HEK293T (cell line): ENCODE results near the gene CRYBG3.

Experiments used
- BHLHE40 ChIP-seq: fragments of 450-650 bp; IDR thresholded peaks from 2 replicates; pipeline ENCODE4 v1.6.1; 2016; ENCODE audit warnings: mild to moderate bottlenecking, moderate library complexity, borderline replicate concordance
- ELF4 ChIP-seq: fragments of 450-650 bp; IDR thresholded peaks from 2 replicates; pipeline ENCODE4 v1.6.1; 2017; ENCODE audit warnings: antibody characterized with exemption
- HDGF ChIP-seq: fragments of 450-650 bp; IDR thresholded peaks from 2 replicates; pipeline ENCODE4 v1.6.1; 2017; ENCODE audit warnings: antibody characterized with exemption, borderline replicate concordance
- NFRKB ChIP-seq: fragments of 450-650 bp; IDR thresholded peaks from 2 replicates; pipeline ENCODE4 v1.6.1; 2016; ENCODE audit warnings: mild to moderate bottlenecking, moderate library complexity
- SP1 ChIP-seq: fragments of 450-650 bp; IDR thresholded peaks from 2 replicates; pipeline ENCODE4 v1.6.1; 2017
- TF ChIP-seq, protein P1 (sequence below): fragments of 450-650 bp; IDR thresholded peaks from 2 replicates; pipeline ENCODE4 v1.6.1; 2016

DNA sequence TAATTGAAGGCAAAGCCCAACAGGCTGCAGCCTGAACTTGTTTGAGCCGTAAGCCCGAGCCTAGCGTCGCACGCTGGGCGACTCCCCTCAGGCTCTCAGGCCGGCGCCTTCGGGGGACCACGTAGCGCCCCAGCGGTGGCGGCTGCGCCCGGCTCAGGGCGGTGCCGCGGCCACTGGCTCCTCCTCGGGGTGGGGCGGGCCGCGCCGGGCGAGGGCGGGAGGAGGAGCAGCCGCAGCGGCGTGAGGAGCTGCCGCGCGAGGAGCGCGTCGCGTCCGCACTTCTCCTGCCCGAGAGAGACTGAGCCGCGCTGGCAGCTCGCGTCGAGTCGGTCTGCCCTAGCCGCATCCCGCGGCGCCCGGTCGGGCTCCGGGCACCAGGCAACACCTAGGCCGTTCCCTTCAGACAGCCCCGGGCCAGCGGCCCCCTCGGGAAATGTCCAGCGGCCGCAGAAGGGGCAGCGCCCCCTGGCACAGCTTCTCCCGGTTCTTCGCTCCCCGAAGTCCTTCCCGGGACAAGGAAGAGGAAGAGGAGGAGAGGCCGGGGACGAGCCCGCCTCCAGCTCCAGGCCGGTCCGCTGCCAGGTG is at the start of gene CRYBG3:
- TF ChIP-seq, protein P1, sequence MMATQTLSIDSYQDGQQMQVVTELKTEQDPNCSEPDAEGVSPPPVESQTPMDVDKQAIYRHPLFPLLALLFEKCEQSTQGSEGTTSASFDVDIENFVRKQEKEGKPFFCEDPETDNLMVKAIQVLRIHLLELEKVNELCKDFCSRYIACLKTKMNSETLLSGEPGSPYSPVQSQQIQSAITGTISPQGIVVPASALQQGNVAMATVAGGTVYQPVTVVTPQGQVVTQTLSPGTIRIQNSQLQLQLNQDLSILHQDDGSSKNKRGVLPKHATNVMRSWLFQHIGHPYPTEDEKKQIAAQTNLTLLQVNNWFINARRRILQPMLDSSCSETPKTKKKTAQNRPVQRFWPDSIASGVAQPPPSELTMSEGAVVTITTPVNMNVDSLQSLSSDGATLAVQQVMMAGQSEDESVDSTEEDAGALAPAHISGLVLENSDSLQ: no peak
- TF ChIP-seq HDGF (no peak), NFRKB (no peak), SP1 (no peak), BHLHE40 (no peak), ELF4 (no peak)
